HG02840 (cell line): ENCODE measurements around the gene PGK1.
"Not testable (repeated sequence)": the region's sequence is repeated elsewhere in the genome, so short reads cannot be mapped to it uniquely, and the experiment has no call there.

ENCODE experiments used
- ATAC-seq: cut with Tn5 transposase; IDR thresholded peaks from one replicate; pipeline ENCODE4 v1.9.1; 2021; ENCODE audit warnings: mild to moderate bottlenecking, moderate library complexity, moderate number of reproducible peaks; ENCODE audit not compliant: unreplicated experiment, low FRiP score

Gene PGK1

GRCh38 chrX:78103623-78104446, at the start of gene PGK1:
PGK1 (plus strand) TSS chrX:78104248; CDS start chrX:78104341, 93 bp downstream.
- ATAC-seq = peak; percentile 95

GRCh38 chrX:78063687-78064086, 40.4 kb upstream of the PGK1 start:
- ATAC-seq = no peak

- ATAC-seq = no peak
These were observed 39.9 kb upstream of the PGK1 start for GRCh38 chrX:78064152-78064551.

GRCh38 chrX:78064698-78065601, 39.1 kb upstream of the PGK1 start:
- ATAC-seq = peak; percentile 78

GRCh38 chrX:78066110-78066509, 37.9 kb upstream of the PGK1 start:
- no peak for ATAC-seq

DNA sequence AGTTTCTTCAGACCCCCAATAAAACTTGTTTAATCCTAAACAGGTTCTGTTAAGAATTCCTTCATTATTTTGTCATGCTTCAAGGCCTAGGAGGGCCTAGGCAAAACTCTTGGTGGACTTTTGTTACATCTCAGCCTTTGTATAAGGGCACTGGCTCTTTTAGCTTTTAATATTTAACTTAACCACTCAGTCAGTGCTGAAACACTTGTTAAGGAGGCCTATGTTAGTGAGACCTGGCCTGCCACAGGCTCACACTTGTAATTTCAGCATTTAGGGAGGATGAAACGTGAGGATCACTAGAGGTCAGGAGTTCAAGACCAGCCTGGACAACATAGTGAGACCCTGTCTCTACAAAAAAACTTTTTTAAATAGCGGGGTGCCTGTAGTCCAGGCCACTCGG, 32.7 kb upstream of the PGK1 start:
- ATAC-seq = no peak

GRCh38 chrX:78073147-78074077, 30.6 kb upstream of the PGK1 start:
- ATAC-seq = not testable (repeated sequence)

DNA sequence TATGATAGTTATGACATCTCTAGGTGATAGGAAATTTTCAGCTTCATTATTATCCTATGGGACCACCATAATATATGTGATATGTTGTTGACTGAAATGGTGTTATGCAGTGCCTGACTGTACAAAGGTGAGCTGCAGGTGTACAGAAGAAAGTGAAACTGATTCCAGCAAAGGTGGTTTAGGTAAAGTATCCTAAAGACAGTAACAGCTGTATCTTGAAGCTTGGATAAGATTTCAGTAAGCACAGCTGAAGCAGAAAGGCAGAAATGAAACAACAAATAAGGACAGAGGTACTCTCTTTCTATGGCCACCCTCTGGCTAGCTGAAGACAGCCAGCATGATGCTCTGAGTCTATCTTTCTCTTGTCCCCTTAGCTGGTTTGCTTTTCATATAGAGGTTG, 30.0 kb upstream of the PGK1 start:
- ATAC-seq = no peak

DNA sequence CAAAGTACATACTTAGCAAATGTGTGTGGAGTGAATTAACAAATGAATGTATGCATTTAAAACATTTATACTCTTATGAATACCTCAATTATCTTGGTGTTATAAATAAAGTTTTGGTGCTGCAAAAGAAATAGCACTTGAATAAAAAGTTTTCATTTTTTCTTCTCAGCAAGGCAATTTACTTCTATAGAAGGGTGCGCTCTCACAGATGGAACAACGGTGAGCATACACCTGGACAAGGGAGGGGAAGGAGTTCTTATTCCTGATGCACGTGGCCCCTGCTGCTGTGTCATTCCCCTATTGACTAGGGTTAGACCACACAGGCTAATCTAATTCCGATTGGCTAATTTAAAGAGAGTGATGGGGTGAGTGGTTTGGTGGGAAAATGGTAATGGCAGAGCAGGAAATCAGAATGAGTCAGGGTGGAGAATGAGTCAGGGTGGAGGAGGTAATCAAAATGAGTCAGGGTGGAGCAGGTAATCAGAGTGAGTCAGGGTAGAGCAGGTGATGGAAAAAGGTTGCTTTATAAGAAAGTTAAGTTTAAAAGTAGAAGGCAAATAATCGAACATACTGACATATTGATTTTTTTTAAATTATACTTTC, 28.2 kb upstream of the PGK1 start:
- ATAC-seq = no peak

DNA sequence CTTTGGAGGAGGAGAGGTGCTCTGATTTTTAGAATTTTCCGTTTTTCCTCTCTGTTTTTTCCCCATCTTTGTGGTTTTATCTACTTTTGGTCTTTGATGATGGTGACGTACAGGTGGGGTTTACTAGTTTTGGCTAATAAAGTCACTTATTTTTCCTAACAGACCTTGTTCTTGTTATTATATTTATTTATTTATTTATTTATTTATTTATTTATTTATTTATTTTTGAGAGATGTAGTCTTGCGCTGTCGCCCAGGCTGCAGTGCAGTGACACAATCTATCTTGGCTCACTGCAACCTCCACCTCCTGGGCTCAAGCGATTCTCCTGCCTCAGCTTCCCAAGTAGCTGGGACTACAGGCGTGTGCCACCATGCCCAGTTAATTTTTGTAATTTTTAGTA, 22.6 kb upstream of the PGK1 start:
- ATAC-seq = not testable (repeated sequence)

DNA sequence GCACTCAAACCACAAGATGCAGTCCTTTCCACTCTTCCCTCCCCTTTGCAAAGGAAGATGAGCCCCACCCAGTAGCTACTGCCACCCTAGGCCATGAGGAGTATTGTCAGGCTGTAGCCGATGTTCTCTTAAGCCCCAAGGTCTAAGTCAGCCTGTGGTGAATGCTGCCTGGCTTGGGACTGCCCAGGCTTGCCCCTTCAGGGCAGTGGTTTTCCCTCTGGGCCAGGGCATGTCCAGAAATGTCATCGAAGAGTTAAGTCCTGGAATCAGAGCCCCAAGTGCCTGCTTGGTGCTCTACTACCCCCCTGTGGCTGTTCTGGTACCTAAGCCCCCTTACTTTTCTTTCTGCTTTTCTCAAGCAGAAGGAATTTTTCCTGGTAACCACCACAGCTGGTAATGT, 11.8 kb upstream of the PGK1 start:
- ATAC-seq = peak; percentile 54

GRCh38 chrX:78098108-78098507, 5.9 kb upstream of the PGK1 start:
- no peak for ATAC-seq

- no peak for ATAC-seq
These were observed 2.0 kb upstream of the PGK1 start for GRCh38 chrX:78102091-78102490.

DNA sequence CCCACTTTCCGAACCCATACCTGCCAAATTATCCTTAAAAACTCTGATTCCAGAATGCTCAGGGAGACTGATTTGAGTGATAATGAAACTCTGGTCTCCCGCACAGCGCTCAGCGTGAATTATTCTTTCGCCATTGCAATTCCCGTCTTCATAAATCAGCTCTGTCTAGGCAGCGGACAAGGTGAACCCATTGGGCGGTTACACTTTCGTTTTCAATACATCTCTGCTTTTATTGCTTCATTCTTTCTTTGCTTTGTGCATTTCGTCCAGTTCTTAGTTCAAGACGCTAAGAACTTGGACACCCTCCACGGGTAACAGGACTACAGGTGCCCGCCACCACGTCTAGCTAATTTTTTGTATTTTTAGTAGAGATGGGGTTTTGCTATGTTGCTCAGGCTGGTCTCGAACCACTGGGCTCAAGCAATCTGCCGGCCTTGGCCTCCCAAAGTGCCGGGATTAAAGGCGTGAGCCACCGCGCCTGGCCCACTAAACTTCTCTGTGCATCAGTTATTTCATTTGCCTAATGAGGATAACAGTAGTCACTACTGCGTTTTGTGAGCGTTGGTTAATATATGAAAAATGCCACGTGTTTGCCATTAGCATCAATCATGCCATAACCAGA, 936 bp upstream of the PGK1 start:
- no peak for ATAC-seq

GRCh38 chrX:78104447-78105176, 564 bp downstream of the PGK1 start:
- no peak for ATAC-seq

DNA sequence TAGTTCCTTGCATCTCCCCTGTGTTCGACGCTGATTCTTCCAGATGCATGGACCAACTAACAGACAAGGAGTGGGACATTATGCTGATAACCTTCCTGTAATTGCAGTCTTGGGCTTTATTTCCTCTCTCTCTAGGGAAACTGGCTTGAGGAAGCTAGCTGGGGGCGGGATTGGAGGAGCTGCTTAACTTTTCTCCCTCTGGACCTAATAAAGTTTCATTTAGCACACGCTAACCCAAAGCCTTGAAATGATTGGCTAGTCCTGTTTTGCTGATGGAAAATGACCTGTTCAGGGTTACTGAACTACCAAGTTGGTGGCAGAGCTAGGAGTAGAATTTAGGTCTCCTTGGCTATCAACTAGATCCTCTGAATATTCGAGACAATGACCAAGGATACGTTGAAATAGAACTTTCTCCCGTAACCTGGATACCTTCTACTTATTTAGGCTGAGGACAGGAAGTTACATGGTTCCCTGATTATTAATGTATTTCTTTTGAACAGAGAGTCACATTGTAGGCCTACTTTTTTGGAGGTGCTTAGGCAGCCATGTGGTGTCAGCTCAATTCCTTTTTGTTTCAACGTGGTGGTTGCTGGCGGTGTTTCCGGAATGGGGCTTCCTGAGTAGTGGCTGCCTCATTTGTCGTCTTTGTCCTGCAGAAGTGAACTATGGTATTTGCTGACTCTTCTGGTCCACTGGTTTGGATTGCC, 2.0 kb downstream of the PGK1 start:
- ATAC-seq = no peak

GRCh38 chrX:78106651-78106986, 2.6 kb downstream of the PGK1 start:
- ATAC-seq = no peak

DNA sequence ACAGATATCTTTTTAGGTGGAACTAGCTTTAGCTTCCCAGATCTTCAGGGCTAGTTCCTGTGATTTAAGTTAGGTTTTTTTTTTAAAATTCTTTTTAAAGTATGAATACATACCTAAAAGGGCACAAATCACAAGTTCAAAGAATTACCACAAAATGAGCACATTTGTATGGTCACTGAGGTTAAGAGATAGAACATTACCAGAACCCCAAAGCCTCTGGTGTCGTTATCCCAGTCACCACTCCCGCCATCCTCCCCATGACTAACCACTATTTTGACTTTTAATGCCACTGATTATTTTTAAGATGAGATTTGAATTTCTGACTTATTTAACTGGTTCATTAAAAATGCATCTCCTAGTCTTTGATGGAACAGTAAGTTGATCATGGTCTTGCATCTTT, 5.4 kb downstream of the PGK1 start:
- ATAC-seq = no peak
